Esophagus muscularis mucosa (tissue), 2 donors: ENCODE measurements around the gene CFAP74.

ENCODE experiments used
- POLR2A ChIP-seq: fragments of 450-650 bp; IDR thresholded peaks from one replicate; pipeline ENCODE4 v1.6.1; 2017; ENCODE audit warnings: antibody characterized with exemption, moderate library complexity, mild to moderate bottlenecking, low read depth
- POLR2AphosphoS5 ChIP-seq, 2 donors: sonication (generic); formaldehyde crosslinking; IDR thresholded peaks; one replicate each; pipeline ENCODE4 v1.6.1; 2017; ENCODE audit warnings: antibody characterized with exemption in 2 of 2

GRCh38 chr1:2020310-2020655 lies 16.7 kb upstream of the CFAP74 start:
- TF ChIP-seq POLR2AphosphoS5 (IDR thresholded peaks at IDR 0.05) (no peak), POLR2A (no peak)
